ENCODE measurements around the gene LPXN.

LPXN gene

GRCh38 chr11:58606930-58607714, 31.5 kb upstream of the LPXN start:
- DNase-seq (ENCODE audit: low read depth, low spot score) = no peak
- H3K27me3 ChIP-seq (ENCODE audit: control insufficient read depth, insufficient read depth, low read length) = no peaks in the 10 kb centered on the region
- WGBS (ENCODE audit: insufficient coverage, insufficient read length) = no CpG with 5 or more reads among the region's 4 CpGs

GRCh38 chr11:58600510-58600909, 24.9 kb upstream of the LPXN start:
- H3K27ac ChIP-seq (ENCODE audit: low read length) = no peak overlapping the region
- H3K4me3 ChIP-seq (ENCODE audit: low read length) = no peak overlapping the region
- H3K27me3 ChIP-seq (ENCODE audit: control insufficient read depth, insufficient read depth, low read length) = no peaks in the 10 kb centered on the region
- no peaks in the 10 kb centered on the region for H3K36me3 ChIP-seq (ENCODE audit: control insufficient read depth, insufficient read depth, low read length)
- no peaks in the 10 kb centered on the region for H3K9me3 ChIP-seq (ENCODE audit: control insufficient read depth, insufficient read depth, low read length)
- no peaks in the 10 kb centered on the region for H3K4me1 ChIP-seq (ENCODE audit: control insufficient read depth, insufficient read depth, low read length)
- no peak for DNase-seq (ENCODE audit: low read depth, low spot score)
- WGBS (ENCODE audit: insufficient coverage, insufficient read length) = no CpG with 5 or more reads among the region's 2 CpGs

More at GRCh38 chr11:58606930-58607714, 31.5 kb upstream of the LPXN start:
- Histone ChIP-seq H3K4me3 (ENCODE audit: low read length) (no peak overlapping the region), H3K9me3 (ENCODE audit: control insufficient read depth, insufficient read depth, low read length) (no peaks in the 10 kb centered on the region), H3K27ac (ENCODE audit: low read length) (no peak overlapping the region), H3K36me3 (ENCODE audit: control insufficient read depth, insufficient read depth, low read length) (peaks cover 2% of the 10 kb centered on the region; the same call in 1 of the 2 replicates), H3K4me1 (ENCODE audit: control insufficient read depth, insufficient read depth, low read length) (no peaks in the 10 kb centered on the region; the same call in 1 of the 2 replicates)

GRCh38 chr11:58597486-58598144, 22.0 kb upstream of the LPXN start:
- Histone ChIP-seq H3K27me3 (ENCODE audit: control insufficient read depth, insufficient read depth, low read length) (no peaks in the 10 kb centered on the region), H3K27ac (ENCODE audit: low read length) (no peak overlapping the region), H3K4me3 (ENCODE audit: low read length) (no peak overlapping the region), H3K9me3 (ENCODE audit: control insufficient read depth, insufficient read depth, low read length) (no peaks in the 10 kb centered on the region), H3K36me3 (ENCODE audit: control insufficient read depth, insufficient read depth, low read length) (peaks cover 3% of the 10 kb centered on the region; the same call in 1 of the 2 replicates), H3K4me1 (ENCODE audit: control insufficient read depth, insufficient read depth, low read length) (no peaks in the 10 kb centered on the region)
- no peak for DNase-seq (ENCODE audit: low read depth, low spot score)
- WGBS (ENCODE audit: insufficient coverage, insufficient read length) = no CpG with 5 or more reads among the region's 3 CpGs

- no CpG with 5 or more reads among the region's 3 CpGs for WGBS (ENCODE audit: insufficient coverage, insufficient read length)
- Histone ChIP-seq H3K4me1 (ENCODE audit: control insufficient read depth, insufficient read depth, low read length) (no peaks in the 10 kb centered on the region), H3K27ac (ENCODE audit: low read length) (no peak overlapping the region), H3K9me3 (ENCODE audit: control insufficient read depth, insufficient read depth, low read length) (no peaks in the 10 kb centered on the region), H3K4me3 (ENCODE audit: low read length) (no peak overlapping the region), H3K36me3 (ENCODE audit: control insufficient read depth, insufficient read depth, low read length) (peaks cover 3% of the 10 kb centered on the region; the same call in 1 of the 2 replicates), H3K27me3 (ENCODE audit: control insufficient read depth, insufficient read depth, low read length) (no peaks in the 10 kb centered on the region)
- no peak for DNase-seq (ENCODE audit: low read depth, low spot score)
Measured at GRCh38 chr11:58596621-58597020, 21.0 kb upstream of the LPXN start.

- Histone ChIP-seq H3K36me3 (ENCODE audit: control insufficient read depth, insufficient read depth, low read length) (peaks cover 3% of the 10 kb centered on the region; the same call in 1 of the 2 replicates), H3K27ac (ENCODE audit: low read length) (no peak overlapping the region), H3K4me3 (ENCODE audit: low read length) (no peak overlapping the region), H3K9me3 (ENCODE audit: control insufficient read depth, insufficient read depth, low read length) (no peaks in the 10 kb centered on the region), H3K4me1 (ENCODE audit: control insufficient read depth, insufficient read depth, low read length) (no peaks in the 10 kb centered on the region), H3K27me3 (ENCODE audit: control insufficient read depth, insufficient read depth, low read length) (no peaks in the 10 kb centered on the region)
- WGBS (ENCODE audit: insufficient coverage, insufficient read length) = no CpG with 5 or more reads among the region's 4 CpGs
- DNase-seq (ENCODE audit: low read depth, low spot score) = no peak
Measured at GRCh38 chr11:58594826-58595225, 19.2 kb upstream of the LPXN start.

GRCh38 chr11:58592760-58593472, 17.3 kb upstream of the LPXN start:
- Histone ChIP-seq H3K36me3 (ENCODE audit: control insufficient read depth, insufficient read depth, low read length) (peaks cover 3% of the 10 kb centered on the region; the same call in 1 of the 2 replicates), H3K4me3 (ENCODE audit: low read length) (no peak overlapping the region), H3K27ac (ENCODE audit: low read length) (no peak overlapping the region), H3K4me1 (ENCODE audit: control insufficient read depth, insufficient read depth, low read length) (no peaks in the 10 kb centered on the region), H3K27me3 (ENCODE audit: control insufficient read depth, insufficient read depth, low read length) (no peaks in the 10 kb centered on the region), H3K9me3 (ENCODE audit: control insufficient read depth, insufficient read depth, low read length) (no peaks in the 10 kb centered on the region)
- DNase-seq (ENCODE audit: low read depth, low spot score) = no peak
- WGBS (ENCODE audit: insufficient coverage, insufficient read length) = 100% methylated on average over 2 of the region's 5 CpGs

GRCh38 chr11:58591659-58592058, 16.0 kb upstream of the LPXN start:
- WGBS (ENCODE audit: insufficient coverage, insufficient read length) = no CpG with 5 or more reads among the region's 3 CpGs
- H3K27ac ChIP-seq (ENCODE audit: low read length) = no peak overlapping the region
- DNase-seq (ENCODE audit: low read depth, low spot score) = no peak
- H3K4me1 ChIP-seq (ENCODE audit: control insufficient read depth, insufficient read depth, low read length) = no peaks in the 10 kb centered on the region
- H3K27me3 ChIP-seq (ENCODE audit: control insufficient read depth, insufficient read depth, low read length) = no peaks in the 10 kb centered on the region
- no peak overlapping the region for H3K4me3 ChIP-seq (ENCODE audit: low read length)
- peaks cover 3% of the 10 kb centered on the region; the same call in 1 of the 2 replicates for H3K36me3 ChIP-seq (ENCODE audit: control insufficient read depth, insufficient read depth, low read length)
- H3K9me3 ChIP-seq (ENCODE audit: control insufficient read depth, insufficient read depth, low read length) = no peaks in the 10 kb centered on the region

- H3K36me3 ChIP-seq (ENCODE audit: control insufficient read depth, insufficient read depth, low read length) = no peaks in the 10 kb centered on the region
- no peaks in the 10 kb centered on the region for H3K4me1 ChIP-seq (ENCODE audit: control insufficient read depth, insufficient read depth, low read length)
Measured at GRCh38 chr11:58586998-58587397, 11.3 kb upstream of the LPXN start.

GRCh38 chr11:58582437-58582836, 6.8 kb upstream of the LPXN start:
- no peaks in the 10 kb centered on the region for H3K9me3 ChIP-seq (ENCODE audit: control insufficient read depth, insufficient read depth, low read length)
- no peaks in the 10 kb centered on the region for H3K36me3 ChIP-seq (ENCODE audit: control insufficient read depth, insufficient read depth, low read length)
- H3K27me3 ChIP-seq (ENCODE audit: control insufficient read depth, insufficient read depth, low read length) = no peaks in the 10 kb centered on the region
- no peak for DNase-seq (ENCODE audit: low read depth, low spot score)
- H3K4me1 ChIP-seq (ENCODE audit: control insufficient read depth, insufficient read depth, low read length) = no peaks in the 10 kb centered on the region
- no peak overlapping the region for H3K27ac ChIP-seq (ENCODE audit: low read length)
- no peak overlapping the region for H3K4me3 ChIP-seq (ENCODE audit: low read length)
- no CpG with 5 or more reads among the region's 1 CpG for WGBS (ENCODE audit: insufficient coverage, insufficient read length)

More at GRCh38 chr11:58586998-58587397, 11.3 kb upstream of the LPXN start:
- no peak overlapping the region for H3K4me3 ChIP-seq (ENCODE audit: low read length)
- H3K9me3 ChIP-seq (ENCODE audit: control insufficient read depth, insufficient read depth, low read length) = no peaks in the 10 kb centered on the region
- no CpG with 5 or more reads among the region's 2 CpGs for WGBS (ENCODE audit: insufficient coverage, insufficient read length)
- DNase-seq (ENCODE audit: low read depth, low spot score) = no peak
- no peaks in the 10 kb centered on the region for H3K27me3 ChIP-seq (ENCODE audit: control insufficient read depth, insufficient read depth, low read length)
- no peak overlapping the region for H3K27ac ChIP-seq (ENCODE audit: low read length)

GRCh38 chr11:58580311-58580710, 4.7 kb upstream of the LPXN start:
- Histone ChIP-seq H3K4me1 (ENCODE audit: control insufficient read depth, insufficient read depth, low read length) (0 out of 2 replicates have a peak, but pooled peaks cover 1% of the 10 kb centered on the region), H3K9me3 (ENCODE audit: control insufficient read depth, insufficient read depth, low read length) (no peaks in the 10 kb centered on the region), H3K27ac (ENCODE audit: low read length) (no peak overlapping the region), H3K4me3 (ENCODE audit: low read length) (no peak overlapping the region), H3K27me3 (ENCODE audit: control insufficient read depth, insufficient read depth, low read length) (no peaks in the 10 kb centered on the region), H3K36me3 (ENCODE audit: control insufficient read depth, insufficient read depth, low read length) (no peaks in the 10 kb centered on the region)
- WGBS (ENCODE audit: insufficient coverage, insufficient read length) = no CpG with 5 or more reads among the region's 2 CpGs
- no peak for DNase-seq (ENCODE audit: low read depth, low spot score)
